GM12864 (cell line): ENCODE results near the gene VSIR.

Experiments
- DNase-seq: peaks from one replicate; pipeline ENCODE4 v3.0.0-alpha.2; 2011; ENCODE audit warnings: low read depth
- H3K4me3 ChIP-seq: 2 replicates; pipeline ENCODE4 v1.5.1; 2011; ENCODE audit warnings: mild to moderate bottlenecking, low read depth, low read length, control low read depth
- TF ChIP-seq, protein P1 (sequence below): IDR thresholded peaks from 2 replicates; pipeline ENCODE4 v1.5.1; 2011; ENCODE audit warnings: low read depth, mild to moderate bottlenecking, moderate library complexity, low read length, control low read depth, inconsistent platforms; ENCODE audit errors: missing control alignments

Gene VSIR

GRCh38 chr10:71741029-71741428 lies 32.3 kb downstream of the VSIR start:
- no peak for DNase-seq

GRCh38 chr10:71740069-71740653 lies 33.2 kb downstream of the VSIR start:
- no peak overlapping the region for H3K4me3 ChIP-seq
- TF ChIP-seq, protein P1, sequence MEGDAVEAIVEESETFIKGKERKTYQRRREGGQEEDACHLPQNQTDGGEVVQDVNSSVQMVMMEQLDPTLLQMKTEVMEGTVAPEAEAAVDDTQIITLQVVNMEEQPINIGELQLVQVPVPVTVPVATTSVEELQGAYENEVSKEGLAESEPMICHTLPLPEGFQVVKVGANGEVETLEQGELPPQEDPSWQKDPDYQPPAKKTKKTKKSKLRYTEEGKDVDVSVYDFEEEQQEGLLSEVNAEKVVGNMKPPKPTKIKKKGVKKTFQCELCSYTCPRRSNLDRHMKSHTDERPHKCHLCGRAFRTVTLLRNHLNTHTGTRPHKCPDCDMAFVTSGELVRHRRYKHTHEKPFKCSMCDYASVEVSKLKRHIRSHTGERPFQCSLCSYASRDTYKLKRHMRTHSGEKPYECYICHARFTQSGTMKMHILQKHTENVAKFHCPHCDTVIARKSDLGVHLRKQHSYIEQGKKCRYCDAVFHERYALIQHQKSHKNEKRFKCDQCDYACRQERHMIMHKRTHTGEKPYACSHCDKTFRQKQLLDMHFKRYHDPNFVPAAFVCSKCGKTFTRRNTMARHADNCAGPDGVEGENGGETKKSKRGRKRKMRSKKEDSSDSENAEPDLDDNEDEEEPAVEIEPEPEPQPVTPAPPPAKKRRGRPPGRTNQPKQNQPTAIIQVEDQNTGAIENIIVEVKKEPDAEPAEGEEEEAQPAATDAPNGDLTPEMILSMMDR = no peak
- DNase-seq = no peak

More at GRCh38 chr10:71741029-71741428, 32.3 kb downstream of the VSIR start:
- TF ChIP-seq, protein P1 = no peak
- no peak overlapping the region for H3K4me3 ChIP-seq

DNA sequence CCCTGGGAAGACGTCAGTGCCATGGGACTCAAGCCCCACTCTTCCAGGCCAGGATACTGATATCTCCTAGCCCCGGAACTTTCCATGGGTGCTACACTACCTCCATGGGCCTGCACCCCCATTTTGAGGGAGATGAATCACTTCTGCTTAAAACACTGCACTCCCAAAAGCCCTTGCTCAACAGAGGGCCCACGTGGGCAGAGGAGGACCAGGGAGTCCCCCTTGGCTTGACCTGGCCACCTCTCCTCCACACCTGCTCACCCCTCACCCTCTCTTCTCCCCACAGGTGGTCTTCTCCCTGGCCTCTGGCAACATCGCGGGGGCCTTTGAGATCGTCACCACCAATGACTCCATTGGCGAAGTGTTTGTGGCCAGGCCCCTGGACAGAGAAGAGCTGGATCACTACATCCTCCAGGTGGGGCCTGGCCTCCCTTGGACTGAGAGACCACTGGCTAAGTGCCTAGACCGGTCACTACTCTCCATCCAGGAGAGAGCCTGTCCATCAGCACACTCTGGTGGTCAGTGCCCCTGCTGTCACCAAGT lies 33.9 kb downstream of the VSIR start:
- DNase-seq = no peak
- TF ChIP-seq, protein P1 = no peak
- H3K4me3 ChIP-seq = no peak overlapping the region

DNA sequence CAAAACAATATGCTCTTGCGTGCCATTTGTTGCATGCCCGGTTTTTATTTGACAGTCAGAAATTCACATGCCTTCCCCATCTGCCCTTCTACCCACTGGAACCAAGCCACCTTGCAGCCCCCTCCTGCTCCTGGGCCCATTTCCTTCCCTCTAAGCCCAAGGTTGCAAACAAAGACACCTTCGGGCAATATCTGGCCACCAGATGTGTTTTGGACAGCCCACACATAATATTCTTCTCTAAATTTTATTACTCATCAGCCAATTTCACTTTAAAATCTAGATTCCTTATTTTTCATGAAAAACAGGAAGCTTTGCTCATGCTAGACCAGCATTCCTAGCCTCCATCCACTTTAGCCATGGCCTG lies 35.5 kb downstream of the VSIR start:
- H3K4me3 ChIP-seq = no peak overlapping the region
- TF ChIP-seq, protein P1 = no peak
- no peak for DNase-seq

GRCh38 chr10:71737001-71737833 lies 36.1 kb downstream of the VSIR start:
- DNase-seq = no peak
- no peak overlapping the region for H3K4me3 ChIP-seq
- TF ChIP-seq, protein P1 = no peak

DNA sequence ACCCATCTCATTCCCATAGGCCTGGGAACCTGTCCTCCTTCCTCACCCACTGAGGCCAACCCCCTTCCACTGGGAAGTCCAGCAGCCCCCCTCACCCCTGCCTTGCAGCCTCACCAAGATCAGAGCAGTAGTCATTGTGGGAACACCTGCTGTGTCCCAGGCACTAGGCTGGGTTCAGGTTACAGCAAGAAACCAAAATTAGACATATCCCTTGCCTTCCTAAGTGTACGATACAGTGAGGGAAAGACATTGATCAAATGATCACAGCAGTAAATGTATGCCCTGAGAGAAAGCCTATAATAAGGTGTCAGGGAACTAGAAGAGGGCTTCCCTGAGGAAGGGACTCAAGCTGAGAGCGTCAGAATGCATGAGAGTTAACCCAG lies 36.8 kb downstream of the VSIR start:
- TF ChIP-seq, protein P1 = no peak
- no peak for DNase-seq
- H3K4me3 ChIP-seq = no peak overlapping the region
